ENCODE measurements around the gene LCN10. TPM values are rescaled to one million over a fixed set of nuclear protein-coding genes. Genes with fewer than 3 reads are reported as not detected.

The LCN10 gene
- total RNA-seq, 4 donors from 2014 or later, result 0.68 to 8.6 (median 3.8) TPM

- TF ChIP-seq CTCF (IDR thresholded peaks at IDR 0.05; ENCODE audit: low read depth), result no peak
Measured at GRCh38 chr9:136707011-136707410, 35.7 kb downstream of the LCN10 start.

GRCh38 chr9:136705564-136705963, 37.2 kb downstream of the LCN10 start:
- TF ChIP-seq CTCF (IDR thresholded peaks at IDR 0.05; ENCODE audit: low read depth), result no peak

- no peak for TF ChIP-seq CTCF (IDR thresholded peaks at IDR 0.05; ENCODE audit: low read depth)
Measured at GRCh38 chr9:136703276-136703860, 39.4 kb downstream of the LCN10 start.

GRCh38 chr9:136701668-136702053, 41.1 kb downstream of the LCN10 start:
- no peak for TF ChIP-seq CTCF (IDR thresholded peaks at IDR 0.05; ENCODE audit: low read depth)

- no peak for TF ChIP-seq CTCF (IDR thresholded peaks at IDR 0.05; ENCODE audit: low read depth)
Measured at GRCh38 chr9:136700959-136701667, 41.6 kb downstream of the LCN10 start.

- TF ChIP-seq CTCF (IDR thresholded peaks at IDR 0.05; ENCODE audit: low read depth), result no peak
Measured at GRCh38 chr9:136700304-136700703, 42.4 kb downstream of the LCN10 start.

GRCh38 chr9:136698635-136699246, 44.0 kb downstream of the LCN10 start:
- no peak for TF ChIP-seq CTCF (IDR thresholded peaks at IDR 0.05; ENCODE audit: low read depth)

Data from subcutaneous adipose tissue (tissue), 4 donors.